IMR-90 (cell line): ENCODE results near the gene CD8A. TPM values are rescaled to one million over a fixed set of nuclear protein-coding genes. Genes with fewer than 3 reads are reported as not detected.

Source experiments
- ATAC-seq: fragments of 200-7000 bp; cut with Tn5 transposase; 2 replicates; pipeline ENCODE4 v1.9.1; 2020; ENCODE audit warnings: low read depth, mild to moderate bottlenecking, moderate library complexity
- BruUV-seq: library from RNA; stranded (reverse); fragments of 400-500 nt; replicated peaks from 2 replicates; lab custom pipeline; 2021; lab: Mats Ljungman, UMichigan
- CTCF ChIA-PET: fragments of 300-600 bp; formaldehyde crosslinking; extraction: SDS; loops from one replicate; lab custom pipeline; 2021; ENCODE audit warnings: antibody characterized with exemption; lab: Yijun Ruan, JAX
- POLR2A ChIA-PET: fragments of 300-600 bp; sonication (Branson Sonifier 250); formaldehyde crosslinking; loops from one replicate; lab custom pipeline; 2022; ENCODE audit warnings: antibody characterized with exemption; ENCODE audit not compliant: unreplicated experiment; lab: Charles Lee
- DNase-seq: peaks from one replicate; pipeline ENCODE4 v3.0.0; 2013
- H2AFZ ChIP-seq: replicated peaks from 2 replicates; pipeline ENCODE3; 2013; ENCODE audit warnings: low read length, mild to moderate bottlenecking; ENCODE audit not compliant: poor library complexity
- H2AK5ac ChIP-seq: 2 replicates; pipeline ENCODE4 v1.6.1; 2013; ENCODE audit warnings: low read depth, low read length, inconsistent platforms
- H2AK9ac ChIP-seq: replicated peaks from 2 replicates; pipeline ENCODE3; 2013; ENCODE audit warnings: mild to moderate bottlenecking, low read depth, low read length, moderate library complexity; ENCODE audit not compliant: poor library complexity
- H2BK120ac ChIP-seq: 2 replicates; pipeline ENCODE4 v1.6.1; 2013; ENCODE audit warnings: low read depth, low read length, inconsistent platforms
- H2BK15ac ChIP-seq: 3 replicates; pipeline ENCODE4 v1.6.1; 2013; ENCODE audit warnings: low read depth, low read length, inconsistent platforms
- H2BK20ac ChIP-seq: 2 replicates; pipeline ENCODE4 v1.6.1; 2013; ENCODE audit warnings: low read depth, mild to moderate bottlenecking, inconsistent platforms, low read length, moderate library complexity
- H2BK5ac ChIP-seq: 2 replicates; pipeline ENCODE4 v1.6.1; 2013; ENCODE audit warnings: mild to moderate bottlenecking, low read depth, low read length, inconsistent platforms; ENCODE audit not compliant: poor library complexity, severe bottlenecking
- H3K14ac ChIP-seq: replicated peaks from 2 replicates; pipeline ENCODE4 v1.6.1; 2013; ENCODE audit warnings: low read depth, low read length, inconsistent platforms
- H3K18ac ChIP-seq: 2 replicates; pipeline ENCODE4 v1.6.1; 2013; ENCODE audit warnings: low read depth, low read length, control low read depth
- H3K23ac ChIP-seq: 2 replicates; pipeline ENCODE4 v1.6.1; 2013; ENCODE audit warnings: low read depth, low read length, inconsistent platforms
- H3K27ac ChIP-seq: 2 replicates; pipeline ENCODE4 v1.5.1; 2013; ENCODE audit warnings: mild to moderate bottlenecking, control low read depth, low read length; ENCODE audit not compliant: insufficient read depth
- H3K27me3 ChIP-seq: 2 replicates; pipeline ENCODE4 v1.6.1; 2013; ENCODE audit warnings: low read length; ENCODE audit not compliant: control insufficient read depth, insufficient read depth
- H3K36me3 ChIP-seq: 2 replicates; pipeline ENCODE4 v1.6.1; 2013; ENCODE audit warnings: low read length, mixed read lengths; ENCODE audit not compliant: control insufficient read depth, insufficient read depth
- H3K4ac ChIP-seq: 2 replicates; pipeline ENCODE4 v1.6.1; 2013; ENCODE audit warnings: low read depth, low read length, inconsistent platforms
- H3K4me1 ChIP-seq: 2 replicates; pipeline ENCODE4 v1.6.1; 2013; ENCODE audit warnings: low read length, mixed read lengths; ENCODE audit not compliant: control insufficient read depth, insufficient read depth
- H3K4me2 ChIP-seq: 2 replicates; pipeline ENCODE4 v1.6.1; 2013; ENCODE audit warnings: low read depth, mild to moderate bottlenecking, control low read depth, low read length, moderate library complexity
- H3K4me3 ChIP-seq: 2 replicates; pipeline ENCODE4 v1.5.1; 2013; ENCODE audit warnings: low read depth, mild to moderate bottlenecking, control low read depth, low read length, moderate library complexity; ENCODE audit not compliant: insufficient read depth
- H3K56ac ChIP-seq: 2 replicates; pipeline ENCODE4 v1.6.1; 2013; ENCODE audit warnings: low read length, inconsistent platforms; ENCODE audit not compliant: insufficient read depth; ENCODE audit errors: extremely low read depth
- H3K79me1 ChIP-seq, 2 experiments: 2 replicates each; pipeline ENCODE4 v1.6.1; 2013; ENCODE audit warnings: low read length in 2 of 2, inconsistent platforms in 1 of 2, low read depth in 1 of 2
- H3K9ac ChIP-seq: 2 replicates; pipeline ENCODE4 v1.6.1; 2013; ENCODE audit warnings: low read depth, low read length, control low read depth
- H3K9me1 ChIP-seq: 2 replicates; pipeline ENCODE4 v1.6.1; 2013; ENCODE audit warnings: low read length, inconsistent platforms; ENCODE audit not compliant: insufficient read depth
- H3K9me3 ChIP-seq: 2 replicates; pipeline ENCODE4 v1.6.1; 2013; ENCODE audit warnings: low read length; ENCODE audit not compliant: control insufficient read depth, insufficient read depth
- H4K20me1 ChIP-seq: 2 replicates; pipeline ENCODE4 v1.6.1; 2013; ENCODE audit warnings: low read length, inconsistent platforms; ENCODE audit not compliant: insufficient read depth
- H4K5ac ChIP-seq: 2 replicates; pipeline ENCODE4 v1.6.1; 2013; ENCODE audit warnings: mild to moderate bottlenecking, low read depth, low read length, control low read depth
- H4K8ac ChIP-seq, 2 experiments: 2 replicates each; pipeline ENCODE4 v1.6.1; 2013; ENCODE audit warnings: low read depth in 2 of 2, low read length in 2 of 2, control low read depth in 1 of 2, inconsistent platforms in 1 of 2
- H4K91ac ChIP-seq: 2 replicates; pipeline ENCODE4 v1.6.1; 2013; ENCODE audit warnings: low read depth, low read length, inconsistent platforms; ENCODE audit not compliant: insufficient read depth
- BHLHE40 ChIP-seq: fragments of 150-350 bp; IDR thresholded peaks from 2 replicates; pipeline ENCODE4 v1.6.1; 2016; ENCODE audit warnings: mild to moderate bottlenecking, low read depth, low read length
- CEBPB ChIP-seq: IDR thresholded peaks from 2 replicates; pipeline ENCODE4 v1.6.1; 2012; ENCODE audit warnings: low read depth, low read length, improper control_type of control experiment
- CHD1 ChIP-seq: IDR thresholded peaks from 2 replicates; pipeline ENCODE4 v1.6.1; 2012; ENCODE audit warnings: low read depth, low read length, improper control_type of control experiment
- FOS ChIP-seq: fragments of 150-350 bp; IDR thresholded peaks from 2 replicates; pipeline ENCODE4 v1.6.1; 2016; ENCODE audit warnings: low read depth, low read length
- MAFK ChIP-seq: IDR thresholded peaks from 2 replicates; pipeline ENCODE4 v1.6.1; 2012; ENCODE audit warnings: low read depth, low read length, improper control_type of control experiment
- MAZ ChIP-seq: IDR thresholded peaks from 2 replicates; pipeline ENCODE4 v1.6.1; 2012; ENCODE audit warnings: low read depth, mild to moderate bottlenecking, low read length, improper control_type of control experiment, moderate library complexity, borderline replicate concordance
- MXI1 ChIP-seq: IDR thresholded peaks from 2 replicates; pipeline ENCODE4 v1.6.1; 2012; ENCODE audit warnings: low read depth, mild to moderate bottlenecking, low read length, moderate library complexity, borderline replicate concordance
- NFE2L2 ChIP-seq: fragments of 150-350 bp; IDR thresholded peaks from 2 replicates; pipeline ENCODE4 v1.6.1; 2016; ENCODE audit warnings: low read depth, mild to moderate bottlenecking, low read length
- POLR2A ChIP-seq: IDR thresholded peaks from 2 replicates; pipeline ENCODE4 v1.6.1; 2012; ENCODE audit warnings: mild to moderate bottlenecking, low read depth, low read length
- RAD21 ChIP-seq: IDR thresholded peaks from 2 replicates; pipeline ENCODE4 v1.6.1; 2012; ENCODE audit warnings: low read length, improper control_type of control experiment
- RCOR1 ChIP-seq: IDR thresholded peaks from 2 replicates; pipeline ENCODE4 v1.6.1; 2012; ENCODE audit warnings: mild to moderate bottlenecking, low read length, improper control_type of control experiment; ENCODE audit not compliant: insufficient replicate concordance
- RFX5 ChIP-seq: IDR thresholded peaks from 2 replicates; pipeline ENCODE4 v1.8.0; 2012; ENCODE audit warnings: low read depth, mild to moderate bottlenecking, low read length, moderate library complexity
- SMC3 ChIP-seq: fragments of 150-350 bp; IDR thresholded peaks from 2 replicates; pipeline ENCODE4 v1.6.1; 2016; ENCODE audit warnings: low read depth, mild to moderate bottlenecking, antibody characterized with exemption, low read length, moderate library complexity
- USF2 ChIP-seq: fragments of 150-350 bp; IDR thresholded peaks from 2 replicates; pipeline ENCODE4 v1.6.1; 2017; ENCODE audit warnings: mild to moderate bottlenecking, antibody characterized with exemption, low read length, low read depth
- WGBS, 2 experiments: methylation state at CpG; one replicate each; pipeline versions ENCODE4 v1.1.5 to v1.1.7; 2013; ENCODE audit warnings: missing lambda C conversion rate in 2 of 2; ENCODE audit not compliant: insufficient read length in 1 of 2; ENCODE audit errors: extremely low coverage in 2 of 2; 5-methylcytosine and 5-hydroxymethylcytosine counted together
- dilution Hi-C: fragments of 300-500 bp; cut with HindIII; formaldehyde crosslinking; loops from one replicate; pipeline ENCODE4 v1.14.3; 2018; ENCODE audit warnings: low sequenced_read_pairs; ENCODE audit not compliant: unreplicated experiment
- in situ Hi-C: fragments of 300-500 bp; cut with MboI; formaldehyde crosslinking; loops from 3 replicates; pipeline ENCODE4 v1.14.3; 2019; ENCODE audit warnings: low sequenced_read_pairs, inconsistent platforms, mixed read lengths
- intact Hi-C: fragments of 100-400 bp; cut with micrococcal nuclease; formaldehyde crosslinking; loops from 2 replicates; pipeline ENCODE4 v1.10.0; 2022
- polyA plus RNA-seq, 3 experiments: library from polyadenylated mRNA; depleted of rRNA; stranded (reverse); fragments of >200 nt; gene quantifications; 2 replicates each; pipeline ENCODE4 v1.2.3, GENCODE V29; 2012; ENCODE audit warnings: low replicate concordance in 1 of 3
- total RNA-seq: library from RNA; depleted of rRNA; stranded (reverse); fragments of >200 nt; gene quantifications from 2 replicates; pipeline ENCODE4 v1.2.3, GENCODE V29; 2012
- TF ChIP-seq, protein P1 (sequence below): fragments of 150-350 bp; IDR thresholded peaks from 2 replicates; pipeline ENCODE4 v1.6.1; 2016; ENCODE audit warnings: low read depth, mild to moderate bottlenecking, low read length, moderate library complexity, borderline replicate concordance
- TF ChIP-seq, protein P2 (sequence below): conservative IDR thresholded peaks from 2 replicates; pipeline ENCODE4 v1.5.1; 2012; ENCODE audit warnings: mild to moderate bottlenecking, low read depth, low read length, improper control_type of control experiment

CD8A gene
- total and polyA plus RNA-seq, 2 of the 4 experiments (the other 2 are of a cell fraction) = not detected

- 28% methylated on average over 5 of the region's 7 CpGs; no CpG with 5 or more reads in 1 of the 2 experiments for WGBS, 2 experiments
- Histone ChIP-seq H2BK20ac (no peak overlapping the region), H4K5ac (no peak overlapping the region), H2BK15ac (no peak overlapping the region), H3K18ac (no peak overlapping the region), H3K4me1 (0 out of 2 replicates have a peak, but pooled peaks cover 2% of the 10 kb centered on the region), H3K9ac (no peak overlapping the region), H3K4ac (no peak overlapping the region), H3K4me3 (no peak overlapping the region), H3K36me3 (no peaks in the 10 kb centered on the region), H3K9me1 (no peaks in the 10 kb centered on the region; the same call in 1 of the 2 replicates), H3K9me3 (peaks cover 9% of the 10 kb centered on the region), H3K4me2 (no peak overlapping the region), H2BK5ac (no peak overlapping the region), H2AK9ac (peak overlapping the region; percentile 37), H2BK120ac (no peak overlapping the region), H3K79me1 (no peaks in the 10 kb centered on the region), H4K91ac (no peak overlapping the region), H3K27me3 (peaks cover 76% of the 10 kb centered on the region), H3K23ac (no peak overlapping the region), H2AK5ac (no peak overlapping the region), H4K8ac (no peak overlapping the region), H4K20me1 (no peaks in the 10 kb centered on the region), H3K27ac (no peak overlapping the region), H3K14ac (no peak overlapping the region), H3K56ac (no peak overlapping the region), H2AFZ (peak overlapping the region; percentile 7)
- BruUV-seq = no TSS peak
- TF ChIP-seq POLR2A (no peak), SMC3 (no peak), RCOR1 (no peak), NFE2L2 (no peak), BHLHE40 (no peak), RAD21 (no peak), FOS (no peak), USF2 (no peak), MAFK (no peak), MAZ (no peak), CEBPB (no peak), MXI1 (no peak), RFX5 (no peak), CHD1 (no peak)
- TF ChIP-seq, protein P1, sequence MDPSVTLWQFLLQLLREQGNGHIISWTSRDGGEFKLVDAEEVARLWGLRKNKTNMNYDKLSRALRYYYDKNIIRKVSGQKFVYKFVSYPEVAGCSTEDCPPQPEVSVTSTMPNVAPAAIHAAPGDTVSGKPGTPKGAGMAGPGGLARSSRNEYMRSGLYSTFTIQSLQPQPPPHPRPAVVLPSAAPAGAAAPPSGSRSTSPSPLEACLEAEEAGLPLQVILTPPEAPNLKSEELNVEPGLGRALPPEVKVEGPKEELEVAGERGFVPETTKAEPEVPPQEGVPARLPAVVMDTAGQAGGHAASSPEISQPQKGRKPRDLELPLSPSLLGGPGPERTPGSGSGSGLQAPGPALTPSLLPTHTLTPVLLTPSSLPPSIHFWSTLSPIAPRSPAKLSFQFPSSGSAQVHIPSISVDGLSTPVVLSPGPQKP = no peak
- TF ChIP-seq, protein P2, sequence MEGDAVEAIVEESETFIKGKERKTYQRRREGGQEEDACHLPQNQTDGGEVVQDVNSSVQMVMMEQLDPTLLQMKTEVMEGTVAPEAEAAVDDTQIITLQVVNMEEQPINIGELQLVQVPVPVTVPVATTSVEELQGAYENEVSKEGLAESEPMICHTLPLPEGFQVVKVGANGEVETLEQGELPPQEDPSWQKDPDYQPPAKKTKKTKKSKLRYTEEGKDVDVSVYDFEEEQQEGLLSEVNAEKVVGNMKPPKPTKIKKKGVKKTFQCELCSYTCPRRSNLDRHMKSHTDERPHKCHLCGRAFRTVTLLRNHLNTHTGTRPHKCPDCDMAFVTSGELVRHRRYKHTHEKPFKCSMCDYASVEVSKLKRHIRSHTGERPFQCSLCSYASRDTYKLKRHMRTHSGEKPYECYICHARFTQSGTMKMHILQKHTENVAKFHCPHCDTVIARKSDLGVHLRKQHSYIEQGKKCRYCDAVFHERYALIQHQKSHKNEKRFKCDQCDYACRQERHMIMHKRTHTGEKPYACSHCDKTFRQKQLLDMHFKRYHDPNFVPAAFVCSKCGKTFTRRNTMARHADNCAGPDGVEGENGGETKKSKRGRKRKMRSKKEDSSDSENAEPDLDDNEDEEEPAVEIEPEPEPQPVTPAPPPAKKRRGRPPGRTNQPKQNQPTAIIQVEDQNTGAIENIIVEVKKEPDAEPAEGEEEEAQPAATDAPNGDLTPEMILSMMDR = no peak
- in situ Hi-C loops = no loop called here
- ATAC-seq = no peak
- intact Hi-C loops = no loop called here
- POLR2A ChIA-PET = no interaction called here
- CTCF ChIA-PET = interaction anchor here (0.7 kb wide), 1 partner anchor 12 kb away, joined by 3 read pairs; no protein-coding TSS in a partner anchor
- no peak for DNase-seq
- dilution Hi-C loops = no loop called here
These were observed 860 bp upstream of the CD8A start for GRCh38 chr2:86791573-86791972.
